Mesenteric fat pad (tissue), 1 donor: ENCODE results near the gene MEGF6. TPM values are rescaled to one million over a fixed set of nuclear protein-coding genes. Genes with fewer than 3 reads are reported as not detected.

Experiments
- DNase-seq: peaks from one replicate; pipeline ENCODE4 v3.0.0-alpha.2; 2020; ENCODE audit warnings: low spot score
- total RNA-seq: library from RNA; stranded (reverse); fragmentation: NEBNext Ultra II Directional; extraction: Animal tissue kit (Norgen Biotek cat#: 25700); gene quantifications from one replicate; pipeline ENCODE4 v1.2.1, GENCODE V29; 2021
- donor health status: DM: yes; HTN: yes; CAD: no.

Gene MEGF6
- total RNA-seq, 1 donor from 2014 or later, result 61.1 TPM

DNA sequence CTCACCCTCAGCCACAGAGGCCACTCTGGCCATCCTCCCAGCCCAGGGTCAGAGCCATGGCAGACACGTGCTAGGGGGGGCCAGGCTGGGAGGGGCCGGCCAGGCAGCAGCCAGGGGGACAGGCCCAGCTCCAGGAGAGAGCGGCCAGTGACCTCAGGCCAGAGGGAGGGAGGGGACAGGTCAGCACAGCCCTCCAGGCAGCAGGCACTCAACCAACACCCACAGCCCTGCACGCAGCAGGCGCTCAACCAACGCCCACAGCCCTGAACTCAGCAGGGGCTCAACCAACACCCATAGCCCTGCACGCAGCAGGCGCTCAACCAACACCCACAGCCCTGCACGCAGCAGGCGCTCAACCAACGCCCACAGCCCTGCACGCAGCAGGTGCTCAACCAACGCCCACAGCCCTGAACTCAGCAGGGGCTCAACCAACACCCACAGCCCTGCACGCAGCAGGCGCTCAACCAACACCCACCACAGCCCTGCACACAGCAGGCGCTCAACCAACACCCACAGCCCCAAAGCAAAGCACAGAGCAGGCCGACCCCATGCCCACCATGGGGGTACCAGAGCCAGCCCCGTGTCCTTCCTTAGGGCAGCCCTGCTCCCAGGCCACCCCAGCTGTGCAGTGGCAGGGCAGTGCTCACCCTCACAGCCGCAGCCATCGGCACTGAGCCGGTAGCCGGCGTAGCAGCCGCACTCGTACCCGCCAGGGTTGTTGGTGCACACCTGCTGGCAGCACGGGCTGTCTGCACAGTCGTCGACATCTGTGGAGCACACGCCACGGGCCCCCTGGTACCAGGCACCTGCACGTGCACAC is 101.0 kb downstream of the MEGF6 start:
- no peak for DNase-seq

DNA sequence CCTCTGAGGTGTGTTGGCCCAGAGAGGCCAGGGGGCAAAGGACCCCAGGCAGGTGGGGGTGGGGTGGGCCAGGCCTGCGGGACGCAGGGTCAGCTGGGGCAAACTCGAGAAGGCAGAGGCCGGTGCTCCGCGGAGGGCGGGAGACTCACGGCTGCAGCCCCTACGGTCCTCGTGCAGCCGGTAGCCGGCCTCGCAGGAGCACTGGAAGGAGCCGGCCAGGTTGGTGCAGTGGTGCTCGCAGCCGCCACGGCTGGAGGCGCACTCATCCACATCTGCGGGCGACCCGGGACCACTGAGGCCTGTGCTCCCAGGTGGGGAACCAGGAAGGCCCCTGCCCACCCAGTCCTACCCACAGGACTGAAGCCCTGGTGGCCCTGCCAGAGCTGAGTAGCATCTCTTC is 101.6 kb downstream of the MEGF6 start:
- DNase-seq, result no peak

DNA sequence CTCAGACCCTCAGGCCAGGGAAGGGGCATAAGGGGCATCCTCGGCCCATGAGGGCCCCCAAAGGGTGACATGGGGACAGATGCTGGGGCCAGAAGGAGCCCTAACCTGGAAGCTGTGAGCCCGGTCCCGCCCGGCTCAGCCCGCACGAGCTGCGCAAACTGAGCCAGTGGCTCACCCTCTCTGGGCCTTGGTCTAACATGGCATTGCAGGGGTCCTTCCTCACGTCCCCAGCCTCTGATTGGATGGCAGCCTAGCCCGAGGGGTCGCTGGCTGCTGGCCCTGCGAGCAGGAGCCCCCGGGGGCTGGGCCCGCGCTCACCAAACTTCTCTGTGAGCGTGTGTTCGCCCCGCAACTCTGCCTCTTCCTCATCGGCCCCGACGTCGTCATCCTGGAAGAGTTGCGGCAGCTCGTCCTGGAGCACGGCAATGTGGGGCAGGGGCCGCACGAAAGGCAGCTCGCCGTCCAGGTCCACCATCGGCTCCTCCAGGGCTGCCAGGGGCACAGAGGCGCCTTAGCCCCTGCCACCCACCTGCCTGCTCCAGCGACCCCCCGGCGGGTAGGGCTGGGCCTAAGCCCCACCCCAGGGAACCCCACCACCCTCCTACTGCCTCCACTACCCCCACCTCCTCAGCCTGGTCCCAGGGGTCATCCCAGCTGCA is 102.4 kb downstream of the MEGF6 start:
- DNase-seq, result no peak

DNA sequence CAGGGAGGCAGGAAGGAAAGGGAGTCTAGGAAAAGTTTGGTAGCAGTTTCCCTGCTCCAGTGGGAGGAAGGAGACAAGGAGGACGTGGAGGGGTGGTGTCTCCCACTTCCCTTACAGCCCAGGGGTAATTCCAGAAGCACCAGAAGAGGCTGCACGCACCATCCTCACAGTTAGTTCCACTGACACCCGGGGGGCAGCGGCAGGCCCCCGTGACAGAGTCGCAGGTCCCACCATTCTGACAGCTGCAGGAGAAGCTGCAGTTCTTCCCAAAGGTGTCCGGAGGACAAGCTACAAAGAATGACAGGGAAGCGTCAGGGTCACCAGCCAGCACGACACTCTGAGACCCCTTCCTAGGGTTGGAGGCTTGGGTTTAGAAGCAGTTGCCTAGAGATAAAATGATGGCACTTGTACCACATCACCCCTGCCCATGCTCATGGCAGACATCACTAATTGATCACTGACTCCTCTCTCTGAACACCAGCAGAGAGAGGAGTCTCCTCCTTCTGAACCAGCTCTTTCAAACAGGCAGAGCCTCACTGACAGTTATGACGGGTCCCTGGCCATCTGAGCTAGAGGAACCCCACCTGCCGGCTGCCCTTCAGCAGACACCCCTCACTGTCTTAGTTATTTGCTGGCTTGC is 103.6 kb downstream of the MEGF6 start:
- DNase-seq, result no peak

DNA sequence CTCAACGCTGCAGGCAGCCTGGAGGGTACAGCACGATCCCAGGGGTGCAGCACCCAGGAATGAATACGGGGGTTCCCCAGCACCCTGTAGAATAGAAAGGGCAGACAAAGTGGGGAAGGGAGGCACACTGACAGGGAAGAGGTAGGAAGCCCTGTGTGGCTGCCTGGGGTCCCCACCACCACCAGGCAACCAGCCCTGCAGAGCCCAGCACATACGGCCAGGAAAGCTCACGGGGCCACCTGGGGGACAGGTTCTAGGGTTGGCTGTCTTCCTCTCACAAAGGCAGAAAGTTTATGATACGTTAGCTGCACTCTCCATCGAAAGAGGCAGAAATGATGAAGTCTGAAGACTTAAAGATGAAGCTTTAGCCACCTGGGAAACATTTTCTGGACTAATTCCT is 104.4 kb downstream of the MEGF6 start:
- no peak for DNase-seq

DNA sequence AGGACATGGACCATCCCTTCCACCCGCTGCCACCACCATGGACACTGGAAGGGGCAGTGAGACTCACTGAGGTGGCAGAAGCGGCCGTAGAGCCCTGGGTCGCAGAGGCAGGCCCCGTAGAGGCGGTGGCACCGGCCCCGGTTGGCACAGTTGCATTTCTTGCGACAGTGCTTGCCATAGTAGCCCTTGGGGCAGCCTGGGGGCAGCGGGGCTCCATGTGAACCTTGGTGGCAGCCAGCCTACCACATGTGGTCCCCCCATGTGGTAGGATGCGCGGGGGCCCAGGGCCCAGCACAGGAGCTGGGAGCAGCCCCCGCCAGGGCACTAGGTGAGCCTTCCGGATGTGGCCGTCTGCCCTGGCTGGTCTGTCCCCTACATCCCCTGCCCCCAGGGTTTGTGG is 105.3 kb downstream of the MEGF6 start:
- DNase-seq, result no peak

DNA sequence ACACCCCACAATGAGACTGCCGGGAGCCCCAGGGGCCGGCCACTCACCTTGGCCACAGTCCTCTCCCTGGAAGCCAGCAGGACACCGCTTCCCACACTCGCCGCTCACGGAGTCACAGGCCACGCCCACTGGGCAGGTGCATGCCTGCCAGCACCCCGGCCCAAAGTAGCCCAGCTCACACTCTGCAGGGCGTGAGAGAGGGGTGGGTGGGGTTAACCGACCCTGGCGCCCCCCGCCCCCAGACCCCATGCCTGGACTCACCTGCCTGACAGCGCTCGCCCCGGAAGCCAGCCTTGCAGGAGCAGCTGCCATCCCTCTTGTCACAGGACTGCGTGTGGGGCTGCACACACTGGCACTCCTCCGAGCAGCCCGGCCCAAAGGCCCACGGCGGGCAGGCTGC is 106.1 kb downstream of the MEGF6 start:
- no peak for DNase-seq

DNA sequence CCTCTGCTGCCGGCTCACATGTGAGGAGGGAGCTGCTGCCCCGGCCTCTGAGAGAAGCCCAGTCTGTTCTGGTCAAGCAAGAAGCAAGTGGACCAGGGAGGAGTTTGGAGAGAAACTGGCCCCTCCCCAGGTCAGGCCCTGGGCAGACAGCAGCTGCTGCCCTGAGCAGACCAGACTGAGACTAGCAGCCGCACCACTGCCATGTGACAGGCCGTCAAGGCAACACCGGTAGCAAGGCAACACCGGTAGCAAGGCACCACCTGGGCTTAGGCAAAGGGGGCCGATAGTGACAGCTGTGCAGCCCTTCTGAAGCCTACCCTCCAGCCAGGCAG is 106.5 kb downstream of the MEGF6 start:
- no peak for DNase-seq

DNA sequence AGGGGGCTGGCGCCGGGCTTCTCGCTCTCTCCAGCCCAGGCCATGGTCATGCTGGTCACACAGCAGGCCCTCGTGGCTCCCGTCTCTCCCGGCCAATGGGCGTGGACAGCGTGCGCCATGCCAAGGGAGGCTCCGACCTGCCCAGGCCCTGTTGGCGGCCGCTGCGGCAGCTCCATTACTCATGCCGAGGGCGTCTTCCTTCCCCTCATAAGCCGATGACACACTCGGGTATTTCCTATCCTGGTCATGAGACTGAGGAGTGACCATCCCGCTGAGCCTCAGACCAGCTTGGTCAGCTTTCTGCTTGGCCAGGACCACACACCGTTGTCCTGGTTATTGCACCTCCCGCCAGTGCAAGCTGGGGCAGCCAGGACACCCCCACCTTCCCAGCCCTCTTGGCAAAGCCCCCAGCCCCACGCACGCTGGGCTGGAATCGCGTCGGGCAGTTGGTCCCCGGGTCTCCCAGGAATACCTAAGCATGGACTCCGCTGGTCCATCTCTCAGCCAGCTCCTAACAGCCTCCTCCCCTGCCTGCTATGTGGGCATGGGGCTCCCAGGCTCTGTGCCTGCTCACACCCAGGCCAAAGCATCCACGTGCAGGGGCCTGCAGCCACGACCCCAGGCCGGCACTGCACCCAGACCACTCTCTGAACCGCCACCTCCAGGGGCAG is 107.0 kb downstream of the MEGF6 start:
- peak; percentile 93 for DNase-seq

DNA sequence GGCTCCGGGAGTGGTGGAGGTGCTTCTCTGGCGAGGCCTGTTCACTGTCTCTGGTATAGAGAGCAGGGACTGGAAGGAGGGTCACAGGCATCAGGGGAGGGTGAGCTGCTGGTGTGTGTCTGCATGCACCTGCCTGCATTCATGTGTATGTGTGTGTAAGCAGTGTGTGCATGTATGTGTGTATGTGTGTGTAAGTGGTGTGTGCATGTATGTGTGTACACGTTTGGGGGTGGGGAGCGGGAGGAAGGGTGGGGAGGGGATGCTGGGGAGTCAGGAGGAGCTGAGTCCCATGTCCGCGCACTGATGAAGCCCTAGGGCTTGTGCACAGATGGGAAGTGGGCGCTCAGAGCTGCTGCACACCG is 107.8 kb downstream of the MEGF6 start:
- DNase-seq, result no peak

DNA sequence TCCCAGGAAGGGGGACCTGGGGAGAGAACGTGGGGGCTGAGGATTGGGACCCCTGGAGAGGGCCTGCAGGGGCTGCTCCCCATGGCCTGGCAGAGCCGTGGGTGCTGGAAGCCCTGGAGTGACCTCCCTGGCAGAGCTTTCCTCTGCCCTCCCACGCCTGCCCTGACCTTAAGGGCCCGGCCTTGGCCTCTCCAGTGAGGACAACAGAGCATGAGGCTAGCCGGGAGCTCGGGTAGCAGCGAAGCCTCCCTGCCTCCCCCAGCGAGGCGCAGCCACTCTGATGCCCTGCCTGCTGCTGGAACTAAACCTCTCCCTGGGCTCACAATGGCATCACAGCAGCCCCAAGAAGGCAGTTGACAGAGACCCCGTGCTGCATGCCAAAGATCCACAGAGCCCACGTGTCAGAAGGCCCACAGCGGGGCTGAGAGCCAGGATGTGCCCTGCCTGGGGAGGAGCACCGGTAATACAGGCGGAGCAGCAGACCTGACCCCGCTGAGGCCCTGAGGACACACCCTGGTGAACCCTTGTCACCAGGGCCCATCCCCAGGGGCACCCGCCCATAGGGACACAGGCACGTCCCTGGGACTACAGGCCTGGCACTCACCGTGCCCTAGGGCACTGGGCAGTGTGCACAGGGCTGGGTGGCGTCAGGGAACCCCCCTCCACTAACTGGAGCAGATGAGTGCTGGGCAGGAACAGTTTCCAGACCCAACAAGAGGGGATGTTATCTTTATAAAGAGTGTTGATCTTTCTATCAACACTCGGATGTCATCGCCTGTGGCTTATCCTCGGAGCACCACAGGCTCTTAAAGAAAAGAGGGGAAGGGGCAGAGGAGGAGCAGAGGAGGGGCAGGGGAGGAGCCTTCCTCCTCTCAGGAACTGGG is 108.4 kb downstream of the MEGF6 start:
- DNase-seq, result no peak

DNA sequence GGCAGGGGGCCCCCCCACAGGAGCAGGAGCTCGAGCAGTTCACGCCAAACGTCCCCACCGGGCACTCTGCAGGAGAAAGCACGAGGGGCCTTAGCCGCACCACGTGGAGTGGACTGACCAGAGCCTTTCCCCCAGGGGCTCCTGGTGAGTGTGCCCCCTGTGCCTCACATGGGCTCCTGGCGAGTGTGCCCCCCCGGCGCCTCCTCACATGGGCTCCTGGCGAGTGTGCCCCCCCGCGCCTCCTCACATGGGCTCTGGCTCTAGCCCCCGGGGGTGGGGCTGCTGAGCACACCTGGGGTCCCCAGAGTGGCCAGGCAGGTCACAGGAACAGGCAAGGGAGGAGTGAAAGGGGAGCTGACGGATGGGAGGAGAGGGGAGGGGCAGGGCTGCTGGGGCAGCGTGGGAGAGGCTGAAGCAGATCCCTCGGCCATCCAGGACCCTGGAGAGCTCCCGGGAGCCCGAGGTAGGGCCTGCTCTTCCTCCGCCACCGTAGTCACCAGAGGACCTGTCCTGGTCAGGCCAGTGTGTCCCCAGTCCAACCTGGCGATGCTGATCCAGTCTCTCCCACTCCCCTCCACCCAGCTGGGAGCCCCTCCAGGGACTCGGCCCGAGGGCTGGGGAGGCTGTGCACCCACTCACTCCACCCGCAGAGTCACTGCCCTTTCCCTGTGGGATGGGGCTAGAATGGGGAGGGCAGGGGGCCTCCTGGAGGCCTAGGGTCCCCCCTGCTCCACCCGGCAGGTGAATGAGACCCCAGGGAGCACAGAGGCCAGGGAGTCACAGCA is 109.3 kb downstream of the MEGF6 start:
- no peak for DNase-seq

DNA sequence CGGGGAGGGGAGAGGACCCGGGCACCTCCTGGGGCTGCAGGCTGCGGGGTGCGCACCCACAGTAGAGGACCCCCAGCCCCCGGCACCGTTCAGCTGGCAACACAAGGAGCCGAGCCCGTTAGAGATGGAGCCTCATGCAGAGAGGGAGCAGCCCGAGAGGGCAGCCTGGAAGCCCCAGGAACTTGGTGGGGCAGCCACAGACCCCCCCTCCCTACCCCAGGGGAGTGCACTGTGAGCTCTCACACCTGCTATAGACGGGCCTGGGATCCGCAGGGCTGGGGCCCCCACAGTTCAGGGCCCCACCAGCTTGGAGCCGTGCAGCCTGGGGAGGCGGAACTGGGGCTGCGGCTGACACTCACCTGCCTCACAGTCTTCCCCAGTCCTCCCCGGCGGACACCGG is 109.9 kb downstream of the MEGF6 start:
- no peak for DNase-seq

DNA sequence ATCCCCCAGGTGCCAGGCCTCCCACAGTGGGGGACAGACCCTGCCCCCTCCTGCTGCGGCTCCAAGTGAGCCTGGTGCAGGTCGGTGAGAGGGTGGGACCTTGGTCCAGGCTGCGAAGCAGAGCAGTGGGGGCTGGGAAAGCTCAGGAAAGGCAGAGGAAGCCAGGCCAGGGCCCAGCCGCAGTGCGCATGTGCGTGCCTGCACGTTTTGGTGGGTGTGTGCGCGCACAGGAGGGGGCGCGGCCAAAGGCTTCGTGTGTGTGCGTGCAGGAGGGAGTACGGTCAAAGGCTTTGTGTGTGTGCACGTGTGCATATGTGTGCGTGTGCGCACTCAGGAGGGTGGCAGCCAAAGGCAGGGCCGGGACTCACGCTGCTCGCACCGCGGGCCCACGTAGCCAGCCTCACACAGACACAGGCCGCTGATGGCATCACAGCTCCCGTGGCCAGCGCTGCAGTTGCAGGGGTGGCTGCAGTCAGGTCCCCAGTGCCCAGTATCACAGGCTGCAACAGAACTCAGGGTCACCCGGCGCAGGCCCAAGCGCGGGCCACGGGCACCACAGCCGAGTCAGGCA is 111.0 kb downstream of the MEGF6 start:
- DNase-seq, result no peak

DNA sequence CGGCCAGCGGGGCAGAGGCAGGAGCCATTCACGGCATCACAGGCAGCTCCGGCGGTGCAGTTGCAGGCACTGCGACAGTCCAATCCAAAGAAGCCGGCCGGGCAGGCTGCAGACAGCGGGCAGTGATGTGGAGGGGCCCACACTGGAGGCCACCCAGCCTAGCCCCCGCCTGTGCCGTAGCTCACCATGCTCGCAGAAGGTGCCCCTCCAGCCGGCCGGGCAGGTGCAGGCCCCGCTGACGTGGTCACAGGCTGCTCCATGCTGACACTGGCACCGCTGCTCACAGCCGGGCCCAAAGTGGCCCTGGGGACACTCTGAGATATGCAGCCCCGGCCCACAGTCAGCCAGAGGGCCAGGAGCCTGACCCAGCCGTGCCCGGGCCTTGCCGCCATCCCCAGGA is 111.7 kb downstream of the MEGF6 start:
- DNase-seq, result no peak

DNA sequence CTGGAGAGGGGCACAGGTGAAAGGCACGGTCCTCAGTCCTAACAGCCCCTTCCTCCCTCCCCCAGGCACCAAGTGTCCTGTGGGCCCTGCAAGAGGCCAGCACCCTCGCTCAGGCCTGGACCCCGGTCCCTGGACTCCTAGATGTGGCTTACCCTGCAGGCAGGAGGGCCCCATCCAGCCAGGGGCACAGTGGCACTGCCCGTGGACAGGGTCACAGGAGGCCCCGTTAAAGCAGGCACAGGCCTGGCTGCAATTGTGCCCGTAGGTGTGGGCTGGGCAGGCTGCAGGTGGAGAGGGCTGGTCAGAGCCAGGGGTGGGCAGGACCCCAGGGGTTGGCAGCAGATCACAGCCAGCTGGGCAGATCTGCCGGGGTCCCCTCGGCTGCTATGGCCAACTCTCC is 112.3 kb downstream of the MEGF6 start:
- no peak for DNase-seq

DNA sequence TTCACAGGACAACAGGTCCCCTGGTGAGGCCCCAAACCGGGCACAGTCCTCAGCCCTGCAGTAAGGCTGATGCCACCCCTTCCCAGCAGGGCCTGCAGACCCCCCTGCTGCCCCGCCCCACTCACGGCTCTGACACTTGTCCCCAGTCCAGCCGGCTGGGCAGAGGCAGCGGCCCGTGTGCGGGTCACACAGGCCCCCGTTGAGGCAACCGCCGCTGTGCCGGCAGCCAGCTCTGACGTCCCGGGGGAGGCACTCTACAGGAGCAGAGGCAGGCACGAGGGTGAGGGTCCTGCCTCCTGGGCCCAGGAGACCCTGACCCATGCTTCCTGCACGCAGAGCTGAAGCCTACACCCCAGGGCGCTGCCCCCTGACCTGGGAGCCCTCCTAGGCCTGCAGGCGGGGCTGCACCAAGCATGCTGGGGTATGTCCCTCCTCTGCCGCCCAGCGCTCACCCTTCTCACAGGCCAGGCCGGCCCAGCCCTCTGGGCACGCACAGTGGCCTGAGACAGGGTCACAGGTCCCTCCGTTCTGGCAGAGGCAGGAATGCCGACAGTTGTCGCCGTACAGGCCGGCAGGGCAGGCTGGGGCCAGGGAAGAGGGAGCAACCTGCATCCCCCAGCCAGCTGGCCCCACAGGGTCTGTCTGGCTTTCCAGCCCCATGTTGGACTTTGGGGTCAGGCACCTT is 112.9 kb downstream of the MEGF6 start:
- DNase-seq, result no peak

DNA sequence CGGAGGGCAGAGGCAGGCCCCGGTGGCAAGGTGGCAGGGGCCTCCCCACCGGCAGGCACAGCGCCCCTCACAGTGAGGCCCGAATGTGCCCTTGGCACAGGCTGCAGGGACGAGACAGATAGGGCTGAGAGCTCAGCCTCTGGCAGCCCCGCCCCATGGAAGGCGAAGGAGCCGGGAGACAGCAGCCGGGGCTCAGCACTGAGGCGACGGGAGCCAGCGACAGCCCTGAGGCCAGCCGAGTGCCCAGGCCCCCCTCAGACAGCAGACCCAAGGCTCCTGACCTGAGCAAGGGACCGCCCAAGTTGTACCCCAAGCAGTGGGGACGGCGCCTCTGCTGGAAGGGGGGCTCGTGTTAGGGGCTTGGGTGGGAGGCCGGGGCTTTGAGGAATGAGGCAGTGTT is 113.8 kb downstream of the MEGF6 start:
- no peak for DNase-seq

DNA sequence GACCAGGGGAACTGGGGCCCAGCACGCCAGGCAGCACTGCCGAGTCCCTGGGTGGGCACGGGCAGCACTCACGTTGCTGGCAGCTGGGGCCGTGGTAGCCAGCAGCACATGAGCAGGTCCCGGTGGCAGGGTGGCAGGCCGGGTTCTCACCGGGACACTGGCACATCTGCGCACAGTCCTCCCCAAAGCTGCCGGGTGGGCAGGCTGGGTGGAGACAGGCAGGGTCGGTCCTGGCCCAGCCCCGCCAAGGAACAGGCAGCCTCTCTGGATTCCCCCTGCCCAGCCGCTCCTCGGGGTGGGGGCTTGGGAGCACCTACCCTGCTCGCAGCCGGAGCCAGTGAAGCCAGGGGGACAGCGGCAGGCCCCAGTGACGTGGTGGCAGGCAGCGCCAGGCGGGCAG is 114.4 kb downstream of the MEGF6 start:
- DNase-seq, result no peak
